Fibroblast of pulmonary artery (primary cell): ENCODE results near the gene UBAP2.
"Not testable (repeated sequence)": the region's sequence is repeated elsewhere in the genome, so short reads cannot be mapped to it uniquely, and the experiment has no call there.

Source experiments
- DNase-seq: peaks from one replicate; pipeline ENCODE4 v3.0.0-alpha.2; 2010; ENCODE audit warnings: low read depth
- H3K4me3 ChIP-seq: replicated peaks from 2 replicates; pipeline ENCODE4 v1.5.1; 2011; ENCODE audit warnings: low read depth, mild to moderate bottlenecking, control low read depth, low read length, moderate library complexity
- TF ChIP-seq, protein P1 (sequence below): IDR thresholded peaks from 2 replicates; pipeline ENCODE4 v1.5.1; 2011; ENCODE audit warnings: mild to moderate bottlenecking, control low read depth, low read length, inconsistent platforms; ENCODE audit errors: missing control alignments

UBAP2 gene

GRCh38 chr9:33988219-33988890 lies 60.3 kb downstream of the UBAP2 start:
- TF ChIP-seq, protein P1, sequence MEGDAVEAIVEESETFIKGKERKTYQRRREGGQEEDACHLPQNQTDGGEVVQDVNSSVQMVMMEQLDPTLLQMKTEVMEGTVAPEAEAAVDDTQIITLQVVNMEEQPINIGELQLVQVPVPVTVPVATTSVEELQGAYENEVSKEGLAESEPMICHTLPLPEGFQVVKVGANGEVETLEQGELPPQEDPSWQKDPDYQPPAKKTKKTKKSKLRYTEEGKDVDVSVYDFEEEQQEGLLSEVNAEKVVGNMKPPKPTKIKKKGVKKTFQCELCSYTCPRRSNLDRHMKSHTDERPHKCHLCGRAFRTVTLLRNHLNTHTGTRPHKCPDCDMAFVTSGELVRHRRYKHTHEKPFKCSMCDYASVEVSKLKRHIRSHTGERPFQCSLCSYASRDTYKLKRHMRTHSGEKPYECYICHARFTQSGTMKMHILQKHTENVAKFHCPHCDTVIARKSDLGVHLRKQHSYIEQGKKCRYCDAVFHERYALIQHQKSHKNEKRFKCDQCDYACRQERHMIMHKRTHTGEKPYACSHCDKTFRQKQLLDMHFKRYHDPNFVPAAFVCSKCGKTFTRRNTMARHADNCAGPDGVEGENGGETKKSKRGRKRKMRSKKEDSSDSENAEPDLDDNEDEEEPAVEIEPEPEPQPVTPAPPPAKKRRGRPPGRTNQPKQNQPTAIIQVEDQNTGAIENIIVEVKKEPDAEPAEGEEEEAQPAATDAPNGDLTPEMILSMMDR: no peak
- DNase-seq: no peak
- H3K4me3 ChIP-seq: no peak overlapping the region

GRCh38 chr9:33976414-33976813 lies 72.3 kb downstream of the UBAP2 start:
- TF ChIP-seq, protein P1: no peak
- no peak overlapping the region for H3K4me3 ChIP-seq
- no peak for DNase-seq

- H3K4me3 ChIP-seq: no peak overlapping the region
- TF ChIP-seq, protein P1: no peak
- DNase-seq: no peak
Measured at GRCh38 chr9:33972698-33973097, 76.0 kb downstream of the UBAP2 start.

- DNase-seq: no peak
- TF ChIP-seq, protein P1: no peak
Measured at GRCh38 chr9:33964086-33964768, 84.5 kb downstream of the UBAP2 start.

DNA sequence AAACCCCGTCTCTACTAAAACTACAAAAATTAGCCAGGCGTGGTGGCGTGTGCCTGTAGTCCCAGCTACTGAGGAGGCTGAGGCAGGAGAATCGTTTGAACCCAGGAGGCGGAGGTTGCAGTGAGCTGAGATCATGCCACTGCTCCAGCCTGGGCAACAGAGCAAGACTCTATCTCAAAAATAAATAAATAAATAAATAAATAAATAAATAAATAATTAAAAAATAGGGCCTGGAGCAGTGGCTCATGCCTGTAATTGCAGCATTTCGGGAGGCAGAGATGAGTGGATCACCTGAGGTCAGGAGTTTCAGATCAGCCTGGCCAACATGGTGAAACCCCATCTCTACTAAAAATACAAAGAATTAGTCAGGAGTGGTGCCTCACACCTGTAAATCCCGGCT lies 86.2 kb downstream of the UBAP2 start:
- DNase-seq, H3K4me3 ChIP-seq: not testable (repeated sequence)

More at GRCh38 chr9:33964086-33964768, 84.5 kb downstream of the UBAP2 start:
- no peak overlapping the region for H3K4me3 ChIP-seq

GRCh38 chr9:33959725-33960124 lies 89.0 kb downstream of the UBAP2 start:
- DNase-seq: no peak
- no peak overlapping the region for H3K4me3 ChIP-seq
- TF ChIP-seq, protein P1: no peak

DNA sequence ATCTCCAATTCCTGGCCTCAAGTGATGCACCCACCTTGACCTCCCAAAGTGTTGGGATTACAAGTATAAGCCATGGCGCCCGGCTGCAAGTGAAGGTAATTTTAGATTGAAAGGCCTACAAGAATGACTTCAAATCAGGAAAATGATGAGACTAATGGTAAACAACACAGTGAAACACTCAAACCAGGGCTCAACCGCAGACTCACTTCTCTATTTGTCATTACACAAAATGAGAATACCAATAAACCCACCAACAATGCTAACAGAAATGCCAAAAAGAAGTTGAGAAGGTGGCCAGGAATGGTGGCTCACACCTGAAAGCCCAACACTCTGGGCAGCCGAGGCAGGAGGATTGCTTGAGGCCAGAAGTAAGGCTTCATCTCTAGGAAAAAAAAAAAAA lies 92.1 kb downstream of the UBAP2 start:
- no peak for DNase-seq
- TF ChIP-seq, protein P1: no peak
- no peak overlapping the region for H3K4me3 ChIP-seq
